ENCODE measurements around the gene SLC35G1. TPM values are rescaled to one million over a fixed set of nuclear protein-coding genes. Genes with fewer than 3 reads are reported as not detected.

SLC35G1 gene
- total RNA-seq, 6 experiments from 2014 or later = 5.2 to 7.2 (median 5.7) TPM

GRCh38 chr10:93951905-93952304 lies 58.1 kb downstream of the SLC35G1 start:
- TF ChIP-seq CTCF (IDR thresholded peaks at IDR 0.05) = no peak
- H3K36me3 Mint-ChIP-seq (ENCODE audit: low read depth) = no peaks in the 10 kb centered on the region
- H3K27me3 Mint-ChIP-seq (ENCODE audit: insufficient read depth) = no peaks in the 10 kb centered on the region
- H3K9me3 Mint-ChIP-seq = no peaks in the 10 kb centered on the region
- no peak overlapping the region for H3K4me3 Mint-ChIP-seq
- no peak for DNase-seq
- H3K4me1 Mint-ChIP-seq (ENCODE audit: low read depth) = peaks cover 34% of the 10 kb centered on the region
- H3K27ac Mint-ChIP-seq = no peak overlapping the region

Other genes starting within 250 kb of the SLC35G1 start
- 10 to 100 TPM in 2 of 6 experiments, 1 to 10 TPM in 4; 8.3 to 10.7 (median 9.2) TPM for gene FRA10AC1, start 191.4 kb upstream of the SLC35G1 start, total RNA-seq (2021; fragmentation: NEBNext Ultra II Directional; extraction: Animal tissue kit (Norgen Biotek cat#: 25700))
- not detected for gene LGI1, start 136.0 kb upstream of the SLC35G1 start, total RNA-seq (2021; fragmentation: NEBNext Ultra II Directional; extraction: Animal tissue kit (Norgen Biotek cat#: 25700))
- under 1 TPM; 0.41 to 0.74 (median 0.47) TPM for gene PLCE1, start 100.0 kb downstream of the SLC35G1 start, total RNA-seq (2021; fragmentation: NEBNext Ultra II Directional; extraction: Animal tissue kit (Norgen Biotek cat#: 25700))

Measured in HFFc6 (cell line).